ENCODE results near the gene ITLN1.

The ITLN1 gene

DNA sequence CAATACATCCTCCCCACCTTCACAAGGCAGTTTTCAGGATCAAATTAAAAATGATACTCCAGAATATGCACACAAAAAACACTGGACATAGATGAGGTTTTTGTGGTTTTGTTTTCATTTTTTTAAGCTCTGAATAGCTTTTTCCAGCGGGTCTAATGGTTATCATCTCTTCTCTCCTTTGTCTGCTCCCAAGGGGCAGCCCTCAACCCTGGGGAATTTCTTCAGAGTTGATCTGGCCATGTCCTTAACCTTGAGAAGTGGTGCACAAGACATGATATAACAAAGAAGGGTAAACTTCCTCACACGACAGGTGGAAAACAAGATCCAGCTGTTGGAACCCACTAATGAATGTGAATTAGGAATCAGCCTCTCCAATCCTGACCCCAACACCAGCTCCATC lies 20.8 kb downstream of the ITLN1 start:
- no peaks in the 10 kb centered on the region for H3K36me3 ChIP-seq (ENCODE audit: control insufficient read depth in 1 of 2, insufficient read depth in 2 of 2, low read length in 2 of 2)
- H3K9me3 ChIP-seq (ENCODE audit: control insufficient read depth in 1 of 2, low read length in 2 of 2): no peaks in the 10 kb centered on the region
- H3K4me1 ChIP-seq (ENCODE audit: control insufficient read depth in 1 of 2, insufficient read depth in 2 of 2, low read length in 2 of 2): no peaks in the 10 kb centered on the region
- no peaks in the 10 kb centered on the region for H3K27me3 ChIP-seq (ENCODE audit: low read depth, low read length)
- H3K4me3 ChIP-seq (ENCODE audit: low read depth in 1 of 2, low read length in 2 of 2): no peak overlapping the region
- no peak overlapping the region for H3K27ac ChIP-seq (ENCODE audit: low read length)

DNA sequence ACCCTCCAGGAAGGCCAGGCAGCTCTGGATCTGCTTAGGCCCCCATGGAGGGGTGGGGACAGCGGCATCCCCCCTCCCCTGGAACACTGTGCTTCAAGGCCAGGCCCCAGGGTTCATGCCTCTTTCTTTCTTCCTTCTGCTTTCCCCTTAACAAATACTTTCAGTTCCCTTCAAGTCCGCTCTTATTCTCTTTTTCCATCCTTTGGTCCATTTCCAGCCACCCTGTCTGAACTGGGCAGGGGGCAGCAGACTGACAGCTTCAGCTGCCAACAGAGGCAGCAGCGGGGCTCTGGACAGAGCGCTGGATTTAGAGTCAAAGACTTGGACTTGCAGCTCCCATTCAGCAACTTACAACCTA lies 21.2 kb downstream of the ITLN1 start:
- no peaks in the 10 kb centered on the region for H3K27me3 ChIP-seq (ENCODE audit: low read depth, low read length)
- H3K27ac ChIP-seq (ENCODE audit: low read length): no peak overlapping the region
- no peak overlapping the region for H3K4me3 ChIP-seq (ENCODE audit: low read depth in 1 of 2, low read length in 2 of 2)
- no peaks in the 10 kb centered on the region for H3K9me3 ChIP-seq (ENCODE audit: control insufficient read depth in 1 of 2, low read length in 2 of 2)
- H3K4me1 ChIP-seq (ENCODE audit: control insufficient read depth in 1 of 2, insufficient read depth in 2 of 2, low read length in 2 of 2): no peaks in the 10 kb centered on the region
- H3K36me3 ChIP-seq (ENCODE audit: control insufficient read depth in 1 of 2, insufficient read depth in 2 of 2, low read length in 2 of 2): no peaks in the 10 kb centered on the region

DNA sequence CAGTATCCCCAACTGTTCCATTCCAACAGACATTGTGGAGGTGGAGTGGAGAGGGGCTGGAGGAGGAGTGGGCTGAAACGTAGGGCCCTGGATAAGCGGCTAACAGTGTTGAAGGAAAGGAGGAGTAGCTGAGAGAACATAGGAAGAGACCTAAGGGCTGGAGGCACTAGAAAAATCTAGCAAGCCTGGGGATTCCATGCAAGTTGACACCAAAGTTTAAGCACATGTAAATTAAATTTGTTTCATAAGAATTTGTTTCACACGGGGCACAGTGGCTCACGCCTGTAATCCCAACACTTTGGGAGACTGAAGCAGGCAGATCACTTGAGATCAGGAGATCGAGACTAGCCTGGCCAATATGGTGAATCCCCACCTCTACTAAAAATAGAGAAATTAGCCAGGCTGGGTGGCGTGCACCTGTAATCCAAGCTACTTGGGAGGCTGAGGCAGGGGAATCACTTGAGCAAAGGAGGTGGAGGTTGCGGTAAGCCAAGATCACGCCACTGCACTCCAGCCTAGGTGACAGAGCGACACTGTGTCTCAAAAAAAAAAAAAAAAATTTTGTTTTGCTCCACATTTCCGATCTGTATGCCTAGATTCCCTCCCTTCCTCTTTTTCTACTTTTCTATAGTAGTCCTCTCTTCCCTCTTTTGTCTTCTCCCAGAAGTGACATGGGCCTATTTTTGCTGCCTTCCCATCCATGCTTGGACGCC lies 21.8 kb downstream of the ITLN1 start:
- Histone ChIP-seq H3K9me3 (ENCODE audit: control insufficient read depth in 1 of 2, low read length in 2 of 2) (no peaks in the 10 kb centered on the region), H3K36me3 (ENCODE audit: control insufficient read depth in 1 of 2, insufficient read depth in 2 of 2, low read length in 2 of 2) (no peaks in the 10 kb centered on the region), H3K4me1 (ENCODE audit: control insufficient read depth in 1 of 2, insufficient read depth in 2 of 2, low read length in 2 of 2) (no peaks in the 10 kb centered on the region), H3K27me3 (ENCODE audit: low read depth, low read length) (no peaks in the 10 kb centered on the region), H3K27ac (ENCODE audit: low read length) (no peak overlapping the region), H3K4me3 (ENCODE audit: low read depth in 1 of 2, low read length in 2 of 2) (no peak overlapping the region)

DNA sequence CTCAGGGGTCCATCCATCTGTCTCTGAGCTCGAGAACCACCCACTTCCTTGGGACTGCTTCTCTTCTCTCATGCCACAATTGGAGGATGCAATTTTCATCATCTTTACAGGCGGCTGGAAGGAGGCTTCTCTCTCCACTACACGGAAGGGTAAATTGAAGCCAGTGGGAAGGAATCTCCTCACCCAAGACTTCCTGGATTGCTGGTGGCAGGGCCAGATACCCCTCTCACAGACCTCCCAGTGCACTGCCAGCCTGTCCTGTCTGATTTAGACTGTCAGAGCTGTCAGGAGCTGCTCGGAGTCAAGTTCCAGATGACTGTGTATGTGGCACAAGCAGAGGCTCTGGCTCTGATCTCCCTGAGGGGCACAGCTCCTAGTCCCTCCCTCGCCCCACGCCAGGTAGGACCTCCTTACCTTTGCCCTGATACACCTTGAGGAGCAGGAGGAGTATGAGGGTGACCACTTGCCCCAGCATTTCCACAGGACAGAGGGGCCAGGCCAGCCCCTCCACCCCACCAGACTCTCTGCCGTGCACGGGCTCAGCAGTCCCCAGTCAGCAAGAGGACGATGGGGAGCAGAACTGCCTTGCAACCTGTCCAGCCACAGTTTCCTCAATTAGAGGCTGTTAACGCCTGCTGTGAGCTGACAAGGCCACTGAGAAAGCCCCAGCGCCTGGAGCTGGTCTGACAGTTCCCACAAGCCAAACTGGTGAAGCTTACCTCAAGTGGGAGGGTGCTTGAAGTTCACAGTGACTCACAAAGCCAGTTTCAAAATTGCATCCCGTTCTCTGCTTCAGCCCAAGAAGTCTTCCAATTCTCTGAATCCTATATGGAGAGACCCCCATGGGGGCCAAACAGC lies 22.5 kb downstream of the ITLN1 start, which contains the start of gene CD244:
Gene CD244, minus strand, starts transcription at position 685 of the 858 bp plus-strand sequence. Its CDS starts 210 bp downstream, at position 475.
- Histone ChIP-seq H3K27ac (ENCODE audit: low read length) (peak within 1 kb of the TSS; percentile 31), H3K4me1 (ENCODE audit: control insufficient read depth in 1 of 2, insufficient read depth in 2 of 2, low read length in 2 of 2) (no peaks in the 10 kb centered on the region), H3K27me3 (ENCODE audit: low read depth, low read length) (no peaks in the 10 kb centered on the region), H3K36me3 (ENCODE audit: control insufficient read depth in 1 of 2, insufficient read depth in 2 of 2, low read length in 2 of 2) (no peaks in the 10 kb centered on the region), H3K9me3 (ENCODE audit: control insufficient read depth in 1 of 2, low read length in 2 of 2) (no peaks in the 10 kb centered on the region), H3K4me3 (ENCODE audit: low read depth in 1 of 2, low read length in 2 of 2) (peak within 1 kb of the TSS in 1 of 2 donors; percentile 30)

DNA sequence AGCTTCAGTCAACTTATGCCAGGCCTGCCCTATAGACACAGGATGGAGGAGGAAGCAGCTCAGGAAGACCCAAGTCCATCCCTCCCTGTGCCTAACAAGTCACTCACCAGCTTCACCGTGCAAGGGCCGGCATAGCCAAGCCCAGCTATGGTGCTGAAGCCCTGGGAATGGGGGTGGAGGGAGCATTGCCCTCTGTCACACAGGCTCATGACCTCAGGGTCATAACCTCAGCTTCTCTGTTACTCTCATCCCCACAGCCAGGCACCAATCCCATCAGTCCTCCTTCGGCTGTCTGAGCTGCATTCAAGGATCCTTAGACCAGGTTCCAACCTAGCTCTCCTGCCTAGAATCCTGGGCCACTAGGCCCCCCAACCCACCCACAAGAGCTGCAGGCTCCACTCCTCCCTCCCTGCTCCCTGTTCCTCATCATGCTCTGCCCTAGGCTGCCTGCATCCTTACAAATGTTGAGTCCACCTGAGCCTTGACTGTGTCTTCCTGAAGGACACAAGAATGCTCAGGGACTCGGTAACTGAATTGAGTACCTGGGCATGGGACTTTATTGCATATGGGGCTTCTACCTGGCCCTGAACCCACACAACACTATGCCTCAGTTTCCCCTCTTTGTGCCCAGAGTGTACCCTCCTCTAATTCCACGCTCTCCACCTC lies 24.0 kb downstream of the ITLN1 start:
- H3K4me1 ChIP-seq (ENCODE audit: control insufficient read depth in 1 of 2, insufficient read depth in 2 of 2, low read length in 2 of 2): no peaks in the 10 kb centered on the region
- H3K4me3 ChIP-seq (ENCODE audit: low read depth in 1 of 2, low read length in 2 of 2): no peak overlapping the region
- no peaks in the 10 kb centered on the region for H3K9me3 ChIP-seq (ENCODE audit: control insufficient read depth in 1 of 2, low read length in 2 of 2)
- H3K27ac ChIP-seq (ENCODE audit: low read length): no peak overlapping the region
- H3K36me3 ChIP-seq (ENCODE audit: control insufficient read depth in 1 of 2, insufficient read depth in 2 of 2, low read length in 2 of 2): no peaks in the 10 kb centered on the region
- no peaks in the 10 kb centered on the region for H3K27me3 ChIP-seq (ENCODE audit: low read depth, low read length)

DNA sequence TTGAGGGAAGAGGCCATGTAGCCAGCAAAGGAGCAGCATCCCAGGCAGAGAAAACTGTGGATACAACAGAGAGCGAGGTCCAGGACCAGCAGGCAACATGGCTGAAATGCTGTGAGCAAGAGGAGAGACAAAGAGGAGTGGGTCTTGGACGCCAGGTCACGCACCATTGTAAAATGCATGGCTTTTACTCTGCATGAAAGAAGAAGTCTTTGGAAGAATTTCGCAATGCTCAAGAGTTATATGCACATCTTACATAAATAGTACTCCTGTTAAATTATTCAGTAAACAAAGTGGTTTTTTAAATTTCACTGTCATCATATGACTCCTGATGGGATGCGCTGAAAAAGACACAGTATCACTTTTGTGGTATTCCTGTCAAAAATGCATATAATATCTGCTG lies 25.8 kb downstream of the ITLN1 start:
- Histone ChIP-seq H3K27ac (ENCODE audit: low read length) (no peak overlapping the region), H3K27me3 (ENCODE audit: low read depth, low read length) (no peaks in the 10 kb centered on the region), H3K4me3 (ENCODE audit: low read depth in 1 of 2, low read length in 2 of 2) (no peak overlapping the region), H3K36me3 (ENCODE audit: control insufficient read depth in 1 of 2, insufficient read depth in 2 of 2, low read length in 2 of 2) (no peaks in the 10 kb centered on the region), H3K4me1 (ENCODE audit: control insufficient read depth in 1 of 2, insufficient read depth in 2 of 2, low read length in 2 of 2) (no peaks in the 10 kb centered on the region), H3K9me3 (ENCODE audit: control insufficient read depth in 1 of 2, low read length in 2 of 2) (no peaks in the 10 kb centered on the region)

DNA sequence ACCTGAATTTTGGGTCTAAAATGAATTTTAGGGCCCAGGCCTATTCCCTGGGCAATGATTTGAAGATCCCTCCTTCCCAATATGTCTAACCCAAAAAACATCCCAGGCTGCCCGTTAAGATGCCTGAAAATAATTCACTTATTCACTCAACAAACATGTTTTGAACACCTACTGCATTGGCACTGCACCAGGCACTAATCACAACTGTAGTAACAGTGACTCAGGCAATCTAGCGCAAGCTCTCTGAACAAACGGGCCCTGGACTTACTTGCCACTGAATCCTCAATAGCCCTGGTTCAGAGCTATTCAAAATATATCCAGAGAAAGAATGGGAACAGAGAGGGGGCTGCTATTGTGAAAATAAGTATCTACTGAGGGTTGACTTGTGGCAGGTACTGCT lies 26.5 kb downstream of the ITLN1 start:
- no peak overlapping the region for H3K27ac ChIP-seq (ENCODE audit: low read length)
- no peak overlapping the region for H3K4me3 ChIP-seq (ENCODE audit: low read depth in 1 of 2, low read length in 2 of 2)
- no peaks in the 10 kb centered on the region for H3K27me3 ChIP-seq (ENCODE audit: low read depth, low read length)
- no peaks in the 10 kb centered on the region for H3K36me3 ChIP-seq (ENCODE audit: control insufficient read depth in 1 of 2, insufficient read depth in 2 of 2, low read length in 2 of 2)
- H3K9me3 ChIP-seq (ENCODE audit: control insufficient read depth in 1 of 2, low read length in 2 of 2): no peaks in the 10 kb centered on the region
- H3K4me1 ChIP-seq (ENCODE audit: control insufficient read depth in 1 of 2, insufficient read depth in 2 of 2, low read length in 2 of 2): no peaks in the 10 kb centered on the region

DNA sequence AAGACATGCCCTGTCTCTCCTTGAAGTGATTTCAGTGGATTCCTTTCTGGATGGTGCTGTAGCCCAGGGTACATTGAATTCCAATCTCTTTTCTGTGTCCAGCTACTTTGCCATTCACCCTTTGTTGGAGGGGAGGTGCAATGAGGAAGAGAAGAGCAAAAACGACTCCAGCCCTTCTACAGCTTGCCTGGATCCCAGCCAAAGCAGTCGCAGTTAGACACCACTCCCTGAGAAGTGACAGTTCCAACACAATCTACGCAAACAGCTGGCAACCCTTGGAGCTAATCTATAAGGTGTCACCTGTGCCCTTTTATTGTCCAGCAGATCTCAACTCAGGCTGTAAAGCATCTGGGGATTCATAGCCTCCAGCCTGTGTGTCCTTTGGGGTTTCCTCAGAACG lies 26.9 kb downstream of the ITLN1 start:
- Histone ChIP-seq H3K27ac (ENCODE audit: low read length) (no peak overlapping the region), H3K27me3 (ENCODE audit: low read depth, low read length) (no peaks in the 10 kb centered on the region), H3K9me3 (ENCODE audit: control insufficient read depth in 1 of 2, low read length in 2 of 2) (no peaks in the 10 kb centered on the region), H3K4me1 (ENCODE audit: control insufficient read depth in 1 of 2, insufficient read depth in 2 of 2, low read length in 2 of 2) (no peaks in the 10 kb centered on the region), H3K36me3 (ENCODE audit: control insufficient read depth in 1 of 2, insufficient read depth in 2 of 2, low read length in 2 of 2) (no peaks in the 10 kb centered on the region), H3K4me3 (ENCODE audit: low read depth in 1 of 2, low read length in 2 of 2) (no peak overlapping the region)

DNA sequence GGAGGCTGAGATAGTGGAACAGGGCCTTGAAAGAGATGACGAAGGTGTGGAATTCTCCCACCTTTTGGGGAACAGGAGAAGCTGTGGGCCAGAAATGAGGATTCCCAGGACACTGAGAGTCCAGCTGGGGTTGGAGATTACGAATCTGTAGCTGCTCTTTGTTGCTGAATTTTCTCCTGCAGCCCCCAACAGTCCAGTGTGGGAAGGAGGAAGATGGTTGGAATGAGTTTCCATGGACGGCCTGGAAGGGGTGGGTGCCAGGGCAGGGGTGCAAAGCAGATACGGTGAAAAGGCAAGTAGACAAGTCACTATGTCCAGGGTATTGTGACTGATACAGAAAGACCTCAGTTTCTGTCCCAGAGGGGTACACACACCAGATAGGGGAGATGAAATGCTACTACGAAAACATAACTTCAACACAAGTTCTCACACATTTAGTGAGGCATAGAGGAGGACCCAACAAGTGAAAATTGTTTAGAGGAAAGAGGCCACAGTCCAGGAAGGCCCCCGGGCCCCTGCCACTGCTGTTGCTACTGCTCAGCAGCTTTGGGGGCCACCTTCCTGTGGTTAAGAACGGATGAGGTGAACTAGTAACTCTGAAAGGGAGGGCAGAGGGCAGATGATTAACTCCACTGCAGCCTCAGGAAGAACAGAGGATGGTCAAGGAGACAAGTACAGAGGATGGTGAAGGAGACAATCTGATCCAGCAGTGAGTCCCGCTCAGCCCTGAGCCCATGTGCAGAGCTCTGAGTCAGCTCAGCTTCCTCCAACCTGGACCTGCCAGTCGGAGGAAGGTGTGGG lies 29.6 kb downstream of the ITLN1 start:
- Histone ChIP-seq H3K4me1 (ENCODE audit: control insufficient read depth in 1 of 2, insufficient read depth in 2 of 2, low read length in 2 of 2) (no peaks in the 10 kb centered on the region), H3K36me3 (ENCODE audit: control insufficient read depth in 1 of 2, insufficient read depth in 2 of 2, low read length in 2 of 2) (no peaks in the 10 kb centered on the region), H3K27ac (ENCODE audit: low read length) (no peak overlapping the region), H3K4me3 (ENCODE audit: low read depth in 1 of 2, low read length in 2 of 2) (no peak overlapping the region), H3K27me3 (ENCODE audit: low read depth, low read length) (no peaks in the 10 kb centered on the region), H3K9me3 (ENCODE audit: control insufficient read depth in 1 of 2, low read length in 2 of 2) (no peaks in the 10 kb centered on the region)

DNA sequence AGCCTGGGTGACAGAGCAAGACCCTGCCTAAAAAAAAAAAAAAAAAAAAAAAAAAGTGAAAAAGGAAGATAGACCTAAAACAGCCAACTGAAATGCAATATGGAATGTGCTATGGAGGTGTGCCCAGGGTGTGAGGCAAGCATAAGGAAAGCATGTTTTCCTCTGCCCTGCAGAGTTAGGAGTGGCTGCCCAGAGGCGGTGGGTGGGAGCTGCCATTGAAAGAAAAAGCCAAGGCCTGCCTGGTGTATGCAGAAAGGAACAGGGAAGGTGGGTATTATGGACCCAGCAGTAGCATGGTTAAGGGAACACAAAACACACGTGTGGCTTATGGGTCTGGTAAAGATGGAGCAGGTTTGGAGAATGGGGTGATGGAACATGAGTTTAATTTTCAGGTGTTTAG lies 31.2 kb downstream of the ITLN1 start:
- Histone ChIP-seq H3K9me3 (ENCODE audit: control insufficient read depth in 1 of 2, low read length in 2 of 2) (no peaks in the 10 kb centered on the region), H3K27ac (ENCODE audit: low read length) (no peak overlapping the region), H3K36me3 (ENCODE audit: control insufficient read depth in 1 of 2, insufficient read depth in 2 of 2, low read length in 2 of 2) (no peaks in the 10 kb centered on the region), H3K4me1 (ENCODE audit: control insufficient read depth in 1 of 2, insufficient read depth in 2 of 2, low read length in 2 of 2) (no peaks in the 10 kb centered on the region), H3K4me3 (ENCODE audit: low read depth in 1 of 2, low read length in 2 of 2) (no peak overlapping the region), H3K27me3 (ENCODE audit: low read depth, low read length) (no peaks in the 10 kb centered on the region)

DNA sequence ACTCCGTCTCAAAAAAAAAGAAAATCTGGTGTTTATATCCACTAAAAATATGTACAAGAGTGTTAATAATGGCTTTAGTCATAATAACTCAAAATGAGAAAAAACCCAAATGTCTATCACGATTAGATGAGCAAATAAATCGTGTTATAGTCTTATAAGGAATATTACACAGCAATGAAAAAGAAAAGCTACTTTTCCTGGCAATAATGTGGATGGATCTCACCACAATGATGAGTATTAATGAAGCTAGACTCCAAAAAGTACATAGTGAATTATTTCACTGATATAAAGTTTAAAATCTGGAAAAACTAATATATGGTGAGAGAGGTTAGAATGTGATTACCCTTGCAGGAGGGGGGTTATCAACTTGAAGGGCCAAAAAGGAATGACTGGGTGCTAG lies 32.0 kb downstream of the ITLN1 start:
- H3K27ac ChIP-seq (ENCODE audit: low read length): no peak overlapping the region
- H3K9me3 ChIP-seq (ENCODE audit: control insufficient read depth in 1 of 2, low read length in 2 of 2): no peaks in the 10 kb centered on the region
- H3K36me3 ChIP-seq (ENCODE audit: control insufficient read depth in 1 of 2, insufficient read depth in 2 of 2, low read length in 2 of 2): no peaks in the 10 kb centered on the region

More for the DNA sequence above, 32.0 kb downstream of the ITLN1 start:
- Histone ChIP-seq H3K4me1 (ENCODE audit: control insufficient read depth in 1 of 2, insufficient read depth in 2 of 2, low read length in 2 of 2) (no peaks in the 10 kb centered on the region), H3K4me3 (ENCODE audit: low read depth in 1 of 2, low read length in 2 of 2) (no peak overlapping the region), H3K27me3 (ENCODE audit: low read depth, low read length) (no peaks in the 10 kb centered on the region)

Data from muscle layer of duodenum (tissue), 2 donors.